MM.1S (cell line): ENCODE results near the gene RPTOR.

Experiments used
- DNase-seq: peaks from one replicate; pipeline ENCODE4 v3.0.0-alpha.2; 2015
- H2AFZ ChIP-seq: fragments of 300-600 bp; sonication (generic); 2 replicates; pipeline ENCODE4 v1.6.0; 2016; ENCODE audit warnings: antibody characterized with exemption, low read length
- H3F3A ChIP-seq: fragments of 300-600 bp; sonication (generic); 2 replicates; pipeline ENCODE4 v1.6.1; 2016; ENCODE audit warnings: mild to moderate bottlenecking, antibody characterized with exemption, low read length, moderate library complexity, mixed read lengths; ENCODE audit not compliant: insufficient read depth
- H3K27ac ChIP-seq: fragments of 300-600 bp; sonication (generic); 2 replicates; pipeline ENCODE4 v1.5.1; 2016; ENCODE audit warnings: mild to moderate bottlenecking, low read length
- H3K27me3 ChIP-seq: fragments of 300-600 bp; sonication (generic); replicated peaks from 2 replicates; pipeline ENCODE4 v1.6.0; 2016; ENCODE audit warnings: low read length; ENCODE audit not compliant: insufficient read depth
- H3K36me3 ChIP-seq: fragments of 300-600 bp; sonication (generic); replicated peaks from 2 replicates; pipeline ENCODE4 v1.6.1; 2016; ENCODE audit warnings: mild to moderate bottlenecking, low read length, mixed read lengths; ENCODE audit not compliant: insufficient read depth
- H3K4me1 ChIP-seq: fragments of 300-600 bp; sonication (generic); 2 replicates; pipeline ENCODE4 v1.6.1; 2016; ENCODE audit warnings: low read length, mixed read lengths
- H3K4me2 ChIP-seq: fragments of 300-600 bp; sonication (generic); 2 replicates; pipeline ENCODE4 v1.6.0; 2016; ENCODE audit warnings: low read depth, low read length
- H3K4me3 ChIP-seq: fragments of 300-600 bp; sonication (generic); 2 replicates; pipeline ENCODE4 v1.5.1; 2016; ENCODE audit warnings: low read length, mixed read lengths
- H3K79me2 ChIP-seq: fragments of 300-600 bp; sonication (generic); 2 replicates; pipeline ENCODE4 v1.6.1; 2016; ENCODE audit warnings: mixed run types, low read length, mixed read lengths
- H3K9ac ChIP-seq: fragments of 300-600 bp; sonication (generic); 2 replicates; pipeline ENCODE4 v1.6.1; 2016; ENCODE audit warnings: low read length, mixed read lengths
- H3K9me2 ChIP-seq: fragments of 300-600 bp; sonication (generic); replicated peaks from 2 replicates; pipeline ENCODE4 v1.6.1; 2016; ENCODE audit warnings: mild to moderate bottlenecking, low read length, mixed read lengths; ENCODE audit not compliant: insufficient read depth
- H3K9me3 ChIP-seq: fragments of 300-600 bp; sonication (generic); replicated peaks from 2 replicates; pipeline ENCODE4 v1.6.1; 2016; ENCODE audit warnings: mild to moderate bottlenecking, low read length, mixed read lengths; ENCODE audit not compliant: insufficient read depth
- H4K20me1 ChIP-seq: fragments of 300-600 bp; sonication (generic); 2 replicates; pipeline ENCODE4 v1.6.1; 2016; ENCODE audit warnings: mild to moderate bottlenecking, low read length, moderate library complexity, mixed read lengths; ENCODE audit not compliant: insufficient read depth
- EZH2 ChIP-seq: fragments of 300-600 bp; sonication (generic); optimal IDR thresholded peaks from 2 replicates; pipeline ENCODE3; 2017; ENCODE audit warnings: low read depth, mild to moderate bottlenecking, antibody characterized with exemption, low read length, mixed read lengths
- EZH2phosphoT487 ChIP-seq: fragments of 300-600 bp; sonication (generic); IDR thresholded peaks from 2 replicates; pipeline ENCODE4 v1.6.1; 2018; ENCODE audit warnings: antibody characterized with exemption, low read length
- TF ChIP-seq, protein P1 (sequence below): fragments of 300-600 bp; sonication (generic); IDR thresholded peaks from 2 replicates; pipeline ENCODE4 v1.5.1; 2016; ENCODE audit warnings: antibody characterized with exemption, low read length, mixed read lengths

RPTOR gene

DNA sequence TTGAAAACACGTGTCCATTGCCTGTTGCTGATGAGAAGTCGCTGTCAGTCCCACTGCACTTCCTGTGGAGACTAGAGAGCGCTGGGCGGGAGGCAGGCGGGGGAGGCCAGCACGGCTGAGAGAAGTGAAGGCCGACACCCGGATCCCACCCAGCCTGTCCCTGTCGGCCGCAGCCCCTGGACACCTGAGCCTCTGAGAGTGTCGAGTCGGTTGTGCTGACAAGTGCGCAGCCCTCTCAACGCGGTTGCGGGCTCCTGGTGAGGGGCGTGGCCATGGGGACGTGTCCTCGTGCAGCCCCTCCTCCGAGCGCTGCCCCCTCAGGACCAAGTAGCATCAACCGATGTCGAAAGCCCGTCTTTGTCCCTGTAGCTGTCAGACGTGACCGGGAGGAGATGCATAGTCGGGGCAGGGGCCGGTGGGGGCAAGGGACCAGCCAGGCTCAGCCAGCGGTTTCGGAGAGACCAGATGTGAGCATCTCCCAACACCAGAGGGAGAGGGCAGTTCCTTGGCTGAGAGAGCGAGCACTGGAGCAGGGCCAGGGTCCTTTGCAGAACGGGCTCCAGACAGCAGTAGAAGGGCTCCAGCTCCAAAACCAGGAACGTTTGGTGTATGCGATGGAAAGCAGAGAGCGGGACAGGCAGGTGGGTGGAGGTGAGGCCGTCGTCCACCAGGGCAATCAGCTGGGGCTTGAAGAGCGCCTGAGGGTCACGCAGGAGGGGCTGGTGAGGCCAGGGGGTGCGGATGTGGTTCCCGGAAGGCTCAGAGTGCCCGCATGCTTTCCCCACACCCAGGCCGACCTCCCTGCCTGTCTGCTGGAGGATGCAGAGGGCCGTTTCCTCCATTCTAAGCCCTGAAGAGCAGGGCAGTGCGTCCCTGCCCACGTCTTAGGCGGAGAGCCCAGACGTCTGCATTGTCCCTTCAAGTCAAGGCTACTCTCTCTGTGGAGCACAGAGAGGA lies 403.7 kb downstream of the RPTOR start:
- H3F3A ChIP-seq, result no peaks in the 10 kb centered on the region
- H4K20me1 ChIP-seq, result no peaks in the 10 kb centered on the region
- H3K4me1 ChIP-seq, result no peaks in the 10 kb centered on the region
- no peak overlapping the region for H3K4me2 ChIP-seq
- TF ChIP-seq, protein P1, sequence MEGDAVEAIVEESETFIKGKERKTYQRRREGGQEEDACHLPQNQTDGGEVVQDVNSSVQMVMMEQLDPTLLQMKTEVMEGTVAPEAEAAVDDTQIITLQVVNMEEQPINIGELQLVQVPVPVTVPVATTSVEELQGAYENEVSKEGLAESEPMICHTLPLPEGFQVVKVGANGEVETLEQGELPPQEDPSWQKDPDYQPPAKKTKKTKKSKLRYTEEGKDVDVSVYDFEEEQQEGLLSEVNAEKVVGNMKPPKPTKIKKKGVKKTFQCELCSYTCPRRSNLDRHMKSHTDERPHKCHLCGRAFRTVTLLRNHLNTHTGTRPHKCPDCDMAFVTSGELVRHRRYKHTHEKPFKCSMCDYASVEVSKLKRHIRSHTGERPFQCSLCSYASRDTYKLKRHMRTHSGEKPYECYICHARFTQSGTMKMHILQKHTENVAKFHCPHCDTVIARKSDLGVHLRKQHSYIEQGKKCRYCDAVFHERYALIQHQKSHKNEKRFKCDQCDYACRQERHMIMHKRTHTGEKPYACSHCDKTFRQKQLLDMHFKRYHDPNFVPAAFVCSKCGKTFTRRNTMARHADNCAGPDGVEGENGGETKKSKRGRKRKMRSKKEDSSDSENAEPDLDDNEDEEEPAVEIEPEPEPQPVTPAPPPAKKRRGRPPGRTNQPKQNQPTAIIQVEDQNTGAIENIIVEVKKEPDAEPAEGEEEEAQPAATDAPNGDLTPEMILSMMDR, result no peak
- TF ChIP-seq EZH2phosphoT487 (no peak), EZH2 (no peak)
- no peaks in the 10 kb centered on the region for H3K36me3 ChIP-seq
- H3K4me3 ChIP-seq, result no peak overlapping the region
- H3K9ac ChIP-seq, result no peak overlapping the region
- no peak for DNase-seq
- no peaks in the 10 kb centered on the region for H3K79me2 ChIP-seq
- no peak overlapping the region for H3K27ac ChIP-seq
- H2AFZ ChIP-seq, result no peak overlapping the region
- no peaks in the 10 kb centered on the region for H3K9me2 ChIP-seq
- H3K27me3 ChIP-seq, result no peaks in the 10 kb centered on the region
- no peaks in the 10 kb centered on the region for H3K9me3 ChIP-seq

DNA sequence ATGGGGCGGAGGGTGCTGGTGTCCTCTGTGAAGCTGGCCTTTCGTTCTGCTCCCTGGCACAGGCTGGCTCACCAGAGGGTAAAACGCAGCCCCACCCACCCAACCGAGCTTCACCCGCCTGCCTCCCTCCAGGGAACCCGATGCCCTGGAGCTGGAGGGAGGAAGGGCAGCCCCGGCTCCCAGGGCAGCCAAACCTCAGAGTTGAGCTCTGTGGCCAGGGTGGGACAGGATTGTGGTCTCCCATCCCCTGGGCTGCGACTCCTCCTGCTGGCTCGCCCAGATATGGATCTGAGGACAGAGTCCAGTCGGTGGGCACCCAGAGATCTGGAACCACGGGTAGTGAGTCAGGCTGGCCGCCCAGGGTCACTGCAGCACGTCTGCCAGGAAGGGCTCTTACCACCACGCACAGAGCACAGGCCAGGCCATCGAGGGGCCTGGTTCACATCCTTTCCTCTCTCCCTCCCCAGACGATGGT lies 404.4 kb downstream of the RPTOR start:
- no peak overlapping the region for H3K9ac ChIP-seq
- no peaks in the 10 kb centered on the region for H3F3A ChIP-seq
- H3K4me1 ChIP-seq, result no peaks in the 10 kb centered on the region
- no peaks in the 10 kb centered on the region for H3K9me2 ChIP-seq
- TF ChIP-seq, protein P1, result no peak
- TF ChIP-seq EZH2 (no peak), EZH2phosphoT487 (no peak)
- H3K27ac ChIP-seq, result no peak overlapping the region
- H3K27me3 ChIP-seq, result no peaks in the 10 kb centered on the region
- DNase-seq, result no peak
- H3K9me3 ChIP-seq, result no peaks in the 10 kb centered on the region
- H2AFZ ChIP-seq, result no peak overlapping the region
- no peaks in the 10 kb centered on the region for H3K36me3 ChIP-seq
- H3K4me3 ChIP-seq, result no peak overlapping the region
- no peaks in the 10 kb centered on the region for H4K20me1 ChIP-seq
- H3K79me2 ChIP-seq, result no peaks in the 10 kb centered on the region
- H3K4me2 ChIP-seq, result no peak overlapping the region

DNA sequence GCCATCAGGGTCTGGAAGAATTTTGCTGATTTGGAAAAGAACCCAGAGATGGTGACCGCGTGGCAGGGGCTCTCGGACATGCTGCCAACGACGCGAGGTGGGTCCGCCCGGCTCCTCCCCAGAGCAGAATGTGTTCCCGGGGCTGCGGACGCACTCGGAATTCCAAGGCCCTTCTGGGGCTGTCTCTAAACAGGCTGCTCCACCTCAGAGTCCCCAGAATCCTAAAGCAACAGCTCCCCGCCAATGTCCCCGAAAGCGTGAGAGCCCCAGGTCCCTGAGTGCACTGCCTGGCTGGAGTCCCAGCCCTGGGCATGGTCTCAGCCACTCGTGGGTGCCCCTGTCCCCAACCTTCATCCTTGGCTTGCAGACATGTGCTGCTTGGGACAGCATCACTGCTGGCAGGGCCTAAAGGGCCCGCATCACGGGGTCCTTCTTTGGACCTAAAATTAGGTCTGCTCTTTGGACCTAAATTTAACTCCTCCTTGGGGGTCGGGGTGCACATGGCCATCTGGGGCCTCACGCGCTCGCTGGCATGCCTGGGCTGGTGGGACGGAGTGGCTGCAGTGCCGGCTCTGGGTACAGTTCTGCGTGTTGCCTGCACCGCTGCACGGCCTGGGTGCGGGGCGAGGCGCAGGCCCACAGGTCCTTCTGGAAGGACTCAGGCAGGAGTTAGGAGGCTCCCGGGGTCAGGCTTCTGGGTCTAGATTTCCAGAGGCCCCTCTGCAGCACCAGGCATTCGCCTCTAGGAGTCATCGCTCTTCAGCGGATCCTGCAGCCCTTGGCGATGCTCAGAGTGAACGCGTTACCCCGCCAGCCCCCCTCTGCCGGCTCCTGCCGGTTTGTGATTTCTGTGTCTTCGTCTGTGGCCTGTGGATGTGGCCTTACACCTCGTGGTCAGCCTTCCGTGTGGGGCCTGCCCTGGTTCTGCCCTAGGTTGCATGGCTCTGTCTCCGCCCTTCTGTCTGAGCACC lies 405.1 kb downstream of the RPTOR start:
- no peaks in the 10 kb centered on the region for H3K27me3 ChIP-seq
- no peaks in the 10 kb centered on the region for H3K79me2 ChIP-seq
- H3K9ac ChIP-seq, result no peak overlapping the region
- DNase-seq, result no peak
- H3K9me3 ChIP-seq, result no peaks in the 10 kb centered on the region
- no peaks in the 10 kb centered on the region for H3K4me1 ChIP-seq
- no peaks in the 10 kb centered on the region for H3K36me3 ChIP-seq
- no peak overlapping the region for H3K4me3 ChIP-seq
- H2AFZ ChIP-seq, result no peak overlapping the region
- H3K9me2 ChIP-seq, result no peaks in the 10 kb centered on the region
- H3K4me2 ChIP-seq, result no peak overlapping the region
- no peak overlapping the region for H3K27ac ChIP-seq
- no peaks in the 10 kb centered on the region for H4K20me1 ChIP-seq
- H3F3A ChIP-seq, result no peaks in the 10 kb centered on the region
- TF ChIP-seq EZH2phosphoT487, result no peak
- no peak for TF ChIP-seq EZH2
- TF ChIP-seq, protein P1, result no peak
